H1 (cell line): ENCODE data around the gene STX18. TPM values are rescaled to one million over a fixed set of nuclear protein-coding genes. Genes with fewer than 3 reads are reported as not detected.

Experiments
- CTCF ChIA-PET: fragments of 300-600 bp; sonication (Branson Sonifier 250); formaldehyde crosslinking; loops from one replicate; lab custom pipeline; 2021; ENCODE audit not compliant: partially characterized antibody; lab: Charles Lee
- POLR2A ChIA-PET: fragments of 300-600 bp; sonication (Branson Sonifier 250); formaldehyde crosslinking; loops from one replicate; lab custom pipeline; 2021; ENCODE audit warnings: inconsistent platforms; ENCODE audit not compliant: partially characterized antibody; lab: Charles Lee
- DNase-seq, 2 experiments: peaks; one replicate each; pipeline versions ENCODE4 v3.0.0 to v3.0.0-alpha.2; 2010 to 2022; ENCODE audit warnings: low spot score in 2 of 2, low read depth in 1 of 2, mixed read lengths in 1 of 2
- FAIRE-seq: peaks from 2 replicates; lab custom pipeline; 2011; peaks lifted over from hg19 to GRCh38; lab: Jason Lieb, UNC
- H2AFZ ChIP-seq: 2 replicates; pipeline ENCODE4 v1.8.1; 2012; ENCODE audit warnings: low read length, inconsistent platforms
- H2AK5ac ChIP-seq: 2 replicates; pipeline ENCODE4 v1.6.1; 2013; ENCODE audit warnings: low read depth, low read length
- H2BK120ac ChIP-seq: replicated peaks from 2 replicates; pipeline ENCODE3; 2013; ENCODE audit warnings: low read depth, low read length, inconsistent platforms
- H2BK12ac ChIP-seq: 2 replicates; pipeline ENCODE4 v1.6.1; 2013; ENCODE audit warnings: low read depth, low read length
- H2BK15ac ChIP-seq: 2 replicates; pipeline ENCODE4 v1.6.1; 2013; ENCODE audit warnings: low read length
- H2BK20ac ChIP-seq: 2 replicates; pipeline ENCODE4 v1.6.1; 2013; ENCODE audit warnings: low read length
- H2BK5ac ChIP-seq: 2 replicates; pipeline ENCODE4 v1.6.1; 2013; ENCODE audit warnings: low read depth, low read length
- H3K14ac ChIP-seq: 2 replicates; pipeline ENCODE4 v1.6.1; 2013; ENCODE audit warnings: inconsistent platforms; ENCODE audit not compliant: insufficient read length
- H3K18ac ChIP-seq: 2 replicates; pipeline ENCODE4 v1.6.1; 2013; ENCODE audit warnings: low read length; ENCODE audit errors: extremely low read depth
- H3K23ac ChIP-seq: 2 replicates; pipeline ENCODE4 v1.6.1; 2013; ENCODE audit warnings: inconsistent platforms; ENCODE audit not compliant: insufficient read length
- H3K23me2 ChIP-seq: 2 replicates; pipeline ENCODE4 v1.6.1; 2013; ENCODE audit warnings: low read depth, low read length
- H3K27ac ChIP-seq: 2 replicates; pipeline ENCODE4 v1.6.1; 2011; ENCODE audit warnings: low read depth, low read length, inconsistent platforms
- H3K27me3 ChIP-seq, 4 experiments: replicated peaks in 1 of 4; 1 replicate in 1 of 4; 2 replicates in 3 of 4; pipeline versions ENCODE4 v1.6.1 to v1.8.1; 2011 to 2013; ENCODE audit warnings: low read length in 3 of 4, mild to moderate bottlenecking in 3 of 4, inconsistent platforms in 2 of 4, mixed read lengths in 2 of 4, moderate library complexity in 1 of 4; ENCODE audit not compliant: control insufficient read depth in 3 of 4, insufficient read depth in 3 of 4; ENCODE audit errors: extremely low read depth in 1 of 4
- H3K36me3 ChIP-seq, 4 experiments: 2 replicates each; pipeline versions ENCODE4 v1.6.1 to v1.8.1; 2011 to 2013; ENCODE audit warnings: mild to moderate bottlenecking in 4 of 4, low read length in 3 of 4, moderate library complexity in 2 of 4, control low read depth in 1 of 4, inconsistent platforms in 1 of 4; ENCODE audit not compliant: insufficient read depth in 4 of 4, control insufficient read depth in 2 of 4
- H3K4ac ChIP-seq: replicated peaks from 2 replicates; pipeline ENCODE3; 2013; ENCODE audit warnings: low read length, low read depth, mixed read lengths, inconsistent platforms; ENCODE audit not compliant: insufficient read length
- H3K4me1 ChIP-seq, 4 experiments: replicated peaks in 1 of 4; 1 replicate in 1 of 4; 2 replicates in 3 of 4; pipeline versions ENCODE4 v1.6.1 to v1.8.1; 2011 to 2013; ENCODE audit warnings: low read length in 3 of 4, inconsistent platforms in 2 of 4, mixed read lengths in 1 of 4; ENCODE audit not compliant: insufficient read depth in 4 of 4, control insufficient read depth in 3 of 4
- H3K4me2 ChIP-seq, 2 experiments: 2 replicates each; pipeline versions ENCODE4 v1.6.1 to v1.8.1; 2011 to 2013; ENCODE audit warnings: low read depth in 2 of 2, low read length in 2 of 2, control low read depth in 1 of 2, inconsistent platforms in 1 of 2, mild to moderate bottlenecking in 1 of 2; ENCODE audit not compliant: insufficient read depth in 1 of 2
- H3K4me3 ChIP-seq, 4 experiments: fragments of 200-600, 300-600 bp in 1 of 4; sonication (generic), shearing (Covaris generic), sonication (Bioruptor Twin) in 1 of 4; 2 replicates each; pipeline versions ENCODE4 v1.5.1 to v1.8.1; 2011 to 2016; ENCODE audit warnings: low read length in 4 of 4, low read depth in 3 of 4, control low read depth in 2 of 4, inconsistent platforms in 2 of 4, mild to moderate bottlenecking in 2 of 4, mixed read lengths in 1 of 4, moderate library complexity in 1 of 4; ENCODE audit not compliant: insufficient read depth in 2 of 4; ENCODE audit errors: extremely low read depth in 1 of 4
- H3K56ac ChIP-seq: replicated peaks from 2 replicates; pipeline ENCODE3; 2013; ENCODE audit warnings: low read depth, mild to moderate bottlenecking, mixed read lengths, low read length, inconsistent platforms; ENCODE audit not compliant: insufficient read length
- H3K79me1 ChIP-seq: 2 replicates; pipeline ENCODE4 v1.6.1; 2013; ENCODE audit warnings: low read depth, low read length, control low read depth
- H3K79me2 ChIP-seq, 2 experiments: 2 replicates each; pipeline versions ENCODE4 v1.6.1 to v1.8.1; 2012 to 2013; ENCODE audit warnings: low read length in 2 of 2, mild to moderate bottlenecking in 2 of 2, inconsistent platforms in 1 of 2; ENCODE audit not compliant: insufficient read depth in 2 of 2, control insufficient read depth in 1 of 2
- H3K9ac ChIP-seq, 4 experiments: replicated peaks in 1 of 4; 1 replicate in 1 of 4; 2 replicates in 3 of 4; pipeline versions ENCODE4 v1.6.1 to v1.8.1; 2011 to 2013; ENCODE audit warnings: low read depth in 3 of 4, low read length in 3 of 4, control low read depth in 2 of 4, mild to moderate bottlenecking in 2 of 4, moderate library complexity in 2 of 4, inconsistent platforms in 1 of 4; ENCODE audit errors: extremely low read depth in 1 of 4
- H3K9me3 ChIP-seq, 2 experiments: 2 replicates each; pipeline versions ENCODE4 v1.6.1 to v1.8.1; 2012 to 2013; ENCODE audit warnings: mild to moderate bottlenecking in 2 of 2, moderate library complexity in 2 of 2, control low read depth in 1 of 2, inconsistent platforms in 1 of 2, low read depth in 1 of 2, low read length in 1 of 2, mixed read lengths in 1 of 2; ENCODE audit not compliant: insufficient read depth in 2 of 2
- H4K20me1 ChIP-seq, 2 experiments: replicated peaks in 1 of 2; 2 replicates each; pipeline versions ENCODE3 to v1.8.1; 2011 to 2013; ENCODE audit warnings: inconsistent platforms in 2 of 2, low read length in 2 of 2, mild to moderate bottlenecking in 1 of 2; ENCODE audit not compliant: insufficient read depth in 2 of 2, control insufficient read depth in 1 of 2
- H4K5ac ChIP-seq: 2 replicates; pipeline ENCODE4 v1.6.1; 2013; ENCODE audit warnings: low read length, low read depth, mixed read lengths, inconsistent platforms; ENCODE audit not compliant: insufficient read length
- H4K8ac ChIP-seq: 2 replicates; pipeline ENCODE4 v1.8.0; 2013; ENCODE audit warnings: mild to moderate bottlenecking, moderate library complexity, low read length, inconsistent platforms; ENCODE audit not compliant: insufficient read depth; ENCODE audit errors: extremely low read depth
- H4K91ac ChIP-seq: replicated peaks from 2 replicates; pipeline ENCODE3; 2013; ENCODE audit warnings: low read length, mixed read lengths, inconsistent platforms; ENCODE audit not compliant: insufficient read length
- BCL11A ChIP-seq, 2 experiments: IDR thresholded peaks; one replicate each; pipeline ENCODE4 v1.6.1; 2011; ENCODE audit warnings: low read depth in 2 of 2, low read length in 2 of 2, mild to moderate bottlenecking in 2 of 2
- CBX5 ChIP-seq: fragments of 300-800, 300-1000 bp; sonication (generic); IDR thresholded peaks from 2 replicates; pipeline ENCODE4 v1.7.1; 2016; ENCODE audit warnings: antibody characterized with exemption, low read length, low read depth
- CBX8 ChIP-seq: fragments of 300-800, 300-1000 bp; sonication (generic); IDR thresholded peaks from 2 replicates; pipeline ENCODE4 v1.7.1; 2016; ENCODE audit warnings: low read depth, low read length, borderline replicate concordance
- CTCF ChIP-seq, 3 experiments: IDR thresholded peaks; 1 replicate in 2 of 3; 2 replicates in 1 of 3; pipeline versions ENCODE4 v1.5.1 to v1.6.1; 2011; ENCODE audit warnings: low read length in 3 of 3, mild to moderate bottlenecking in 3 of 3, inconsistent platforms in 2 of 3, low read depth in 1 of 3, moderate library complexity in 1 of 3; ENCODE audit not compliant: insufficient read depth in 1 of 3; ENCODE audit errors: control extremely low read depth in 1 of 3
- PHF8 ChIP-seq: fragments of 200-600 bp; sonication (generic); conservative IDR thresholded peaks from 2 replicates; pipeline ENCODE4 v1.7.1; 2012; ENCODE audit warnings: low read depth, mild to moderate bottlenecking, inconsistent platforms, low read length, moderate library complexity
- RAD21 ChIP-seq, 2 experiments: IDR thresholded peaks in 1 of 2; conservative IDR thresholded peaks in 1 of 2; 2 replicates each; pipeline ENCODE4 v1.6.1; 2011; ENCODE audit warnings: low read depth in 2 of 2, low read length in 2 of 2, improper control_type of control experiment in 1 of 2, inconsistent platforms in 1 of 2, mild to moderate bottlenecking in 1 of 2, moderate library complexity in 1 of 2
- USF2 ChIP-seq: IDR thresholded peaks from 2 replicates; pipeline ENCODE4 v1.6.1; 2011; ENCODE audit warnings: low read length, improper control_type of control experiment
- ZNF274 ChIP-seq: IDR thresholded peaks from 2 replicates; pipeline ENCODE4 v1.7.0; 2012; ENCODE audit warnings: low read length, borderline replicate concordance; ENCODE audit errors: extremely low read depth
- WGBS, 2 experiments: shearing (Covaris generic) in 1 of 2; methylation state at CpG; one replicate each; pipeline versions ENCODE4 v1.1.6 to v1.1.7; 2013 to 2015; ENCODE audit warnings: low lambda C conversion rate in 2 of 2, mixed read lengths in 2 of 2, inconsistent platforms in 1 of 2, low coverage in 1 of 2, missing lambda C conversion rate in 1 of 2; ENCODE audit not compliant: insufficient replicate concordance in 2 of 2, insufficient coverage in 1 of 2, insufficient read length in 1 of 2; ENCODE audit errors: extremely low coverage in 1 of 2, missing lambda C conversion rate in 1 of 2; 5-methylcytosine and 5-hydroxymethylcytosine counted together
- polyA plus RNA-seq, 7 experiments: library from polyadenylated mRNA; depleted of rRNA in 3 of 7; stranded (reverse) in 5 of 7; unstranded in 2 of 7; fragments of >200 nt in 5 of 7; fragments of 200-250 nt in 2 of 7; gene quantifications; 1 replicate in 5 of 7; 2 replicates in 1 of 7; 4 replicates in 1 of 7; pipeline versions ENCODE4 v1.2.1 to v1.2.3, GENCODE V29; 2011 to 2013; ENCODE audit warnings: missing spikeins in 2 of 7, mixed read lengths in 2 of 7
- total RNA-seq: library from RNA; stranded (reverse); fragmentation: NEBNext Ultra II Directional; extraction: Animal tissue kit (Norgen Biotek cat#: 25700); gene quantifications from 2 replicates; pipeline ENCODE4 v1.2.1, GENCODE V29; 2021

STX18 gene
- total and polyA plus RNA-seq, 2 of the 8 experiments (the other 6 are each of a cell fraction or from before 2014, with no cell fraction given) = 14.6 to 18.3 TPM

- Histone ChIP-seq H3K9me3 (no peaks in the 10 kb centered on the region), H3K27me3 (no peaks in the 10 kb centered on the region), H2AK5ac (no peak overlapping the region), H2BK20ac (no peak overlapping the region), H4K5ac (no peak overlapping the region), H3K36me3 (no peaks in the 10 kb centered on the region), H4K20me1 (no peaks in the 10 kb centered on the region), H3K23me2 (no peaks in the 10 kb centered on the region), H2BK15ac (no peak overlapping the region), H3K14ac (no peak overlapping the region), H3K4me1 (peaks cover 0 to 3% (median 0%) of the 10 kb centered on the region in 4 experiments; a peak in 1 of 7 replicates), H3K79me2 (no peaks in the 10 kb centered on the region), H3K23ac (no peak overlapping the region), H3K9ac (no peak overlapping the region), H2BK12ac (no peak overlapping the region), H4K8ac (no peak overlapping the region; the same call in 1 of the 2 replicates), H2AFZ (no peak overlapping the region), H2BK5ac (no peak overlapping the region), H2BK120ac (no peak overlapping the region), H3K4ac (no peak overlapping the region), H3K56ac (no peak overlapping the region), H3K18ac (no peak overlapping the region), H3K27ac (no peak overlapping the region), H3K4me3 (no peak overlapping the region), H4K91ac (no peak overlapping the region), H3K79me1 (no peaks in the 10 kb centered on the region), H3K4me2 (no peak overlapping the region)
- ChIA-PET CTCF (interaction anchor here (1.4 to 2.2 kb wide), 3 partner anchors 10 to 56 kb away, joined by 3 to 18 read pairs (median 4); no protein-coding TSS in a partner anchor), POLR2A (interaction anchor here (1.3 kb wide), 1 partner anchor 10 kb away, joined by 4 read pairs; no protein-coding TSS in a partner anchor)
- DNase-seq = no peak
- 79% methylated on average over 2 of the region's 2 CpGs; no CpG with 5 or more reads in 1 of the 2 experiments for WGBS, 2 experiments
- no peak for FAIRE-seq
- no peak for TF ChIP-seq RAD21 (IDR thresholded peaks at IDR 0.05 in 1 of 2, conservative IDR thresholded peaks at IDR 0.05 in 1 of 2; ENCODE audit: low read depth in 2 of 2, low read length in 2 of 2)
- TF ChIP-seq CBX8 = no peak
- no peak for TF ChIP-seq PHF8
- TF ChIP-seq CBX5 = no peak
- no peak for TF ChIP-seq USF2
- no peak for TF ChIP-seq ZNF274
- TF ChIP-seq CTCF (IDR thresholded peaks at IDR 0.05; ENCODE audit: control extremely low read depth in 1 of 3, insufficient read depth in 1 of 3, low read depth in 1 of 3, low read length in 3 of 3) = no peak
- TF ChIP-seq BCL11A (IDR thresholded peaks at IDR 0.05; ENCODE audit: low read depth in 2 of 2, low read length in 2 of 2) = no peak
Measured at GRCh38 chr4:4440333-4441061, 101.4 kb downstream of the STX18 start.
